A549 (cell line): ENCODE results near the gene MEG3.

ENCODE experiments used
- HOXB5 ChIP-seq: fragments of 250-450 bp; sonication (Bioruptor Pico); IDR thresholded peaks from 2 replicates; pipeline ENCODE4 v1.5.0; 2020; ENCODE audit warnings: mild to moderate bottlenecking, moderate library complexity
- REST ChIP-seq: fragments of 200-600 bp; sonication (generic); IDR thresholded peaks from 2 replicates; pipeline ENCODE4 v1.6.1; 2016; ENCODE audit warnings: antibody characterized with exemption, mild to moderate bottlenecking, moderate library complexity
- TF ChIP-seq, protein P1 (sequence below): IDR thresholded peaks from 2 replicates; pipeline ENCODE4 v1.6.1; 2012
- TF ChIP-seq, protein P2 (sequence below): fragments of >200 bp; sonication (Bioruptor Twin); formaldehyde crosslinking; IDR thresholded peaks from 3 replicates; pipeline ENCODE4 v1.5.1; 2016

DNA sequence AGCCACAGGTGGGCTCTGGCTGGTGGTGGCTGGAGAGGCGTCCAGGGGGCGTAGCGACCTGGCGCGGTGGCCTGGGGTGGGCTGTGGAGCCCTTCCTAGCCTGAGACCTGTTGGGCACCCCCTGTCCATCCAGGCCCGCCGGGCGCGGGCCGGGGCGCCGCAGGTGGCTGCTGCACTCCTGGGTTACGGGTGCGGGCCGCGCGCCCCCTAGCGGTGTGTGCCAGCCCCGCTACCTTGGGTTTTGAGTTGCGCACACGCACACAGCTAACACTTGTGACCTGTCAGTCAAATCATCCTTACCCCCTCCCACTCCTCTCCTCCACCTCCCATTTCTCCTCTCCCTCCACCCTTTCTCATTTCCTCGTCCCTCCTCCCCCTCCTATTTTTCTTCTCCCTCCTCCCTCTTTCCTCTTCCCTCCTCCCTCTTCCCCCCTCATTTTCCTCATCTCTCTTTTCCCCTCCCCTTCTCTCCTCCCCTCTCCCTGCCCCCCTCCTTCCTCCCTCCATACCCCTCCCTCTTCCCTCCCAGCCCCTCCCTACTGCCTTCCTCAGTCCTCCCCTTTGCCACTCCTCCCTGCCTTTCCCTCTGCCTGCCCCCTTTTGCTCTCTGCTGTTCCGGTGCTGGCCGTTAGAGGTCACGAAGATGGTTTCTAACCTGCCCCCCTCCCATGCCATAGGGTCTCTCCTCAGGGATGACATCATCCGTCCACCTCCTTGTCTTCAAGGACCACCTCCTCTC lies 2.3 kb downstream of the MEG3 start:
- TF ChIP-seq, protein P1, sequence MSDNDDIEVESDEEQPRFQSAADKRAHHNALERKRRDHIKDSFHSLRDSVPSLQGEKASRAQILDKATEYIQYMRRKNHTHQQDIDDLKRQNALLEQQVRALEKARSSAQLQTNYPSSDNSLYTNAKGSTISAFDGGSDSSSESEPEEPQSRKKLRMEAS, result no peak
- no peak for TF ChIP-seq REST
- TF ChIP-seq HOXB5, result no peak
- TF ChIP-seq, protein P2, sequence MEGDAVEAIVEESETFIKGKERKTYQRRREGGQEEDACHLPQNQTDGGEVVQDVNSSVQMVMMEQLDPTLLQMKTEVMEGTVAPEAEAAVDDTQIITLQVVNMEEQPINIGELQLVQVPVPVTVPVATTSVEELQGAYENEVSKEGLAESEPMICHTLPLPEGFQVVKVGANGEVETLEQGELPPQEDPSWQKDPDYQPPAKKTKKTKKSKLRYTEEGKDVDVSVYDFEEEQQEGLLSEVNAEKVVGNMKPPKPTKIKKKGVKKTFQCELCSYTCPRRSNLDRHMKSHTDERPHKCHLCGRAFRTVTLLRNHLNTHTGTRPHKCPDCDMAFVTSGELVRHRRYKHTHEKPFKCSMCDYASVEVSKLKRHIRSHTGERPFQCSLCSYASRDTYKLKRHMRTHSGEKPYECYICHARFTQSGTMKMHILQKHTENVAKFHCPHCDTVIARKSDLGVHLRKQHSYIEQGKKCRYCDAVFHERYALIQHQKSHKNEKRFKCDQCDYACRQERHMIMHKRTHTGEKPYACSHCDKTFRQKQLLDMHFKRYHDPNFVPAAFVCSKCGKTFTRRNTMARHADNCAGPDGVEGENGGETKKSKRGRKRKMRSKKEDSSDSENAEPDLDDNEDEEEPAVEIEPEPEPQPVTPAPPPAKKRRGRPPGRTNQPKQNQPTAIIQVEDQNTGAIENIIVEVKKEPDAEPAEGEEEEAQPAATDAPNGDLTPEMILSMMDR, result no peak
